ENCODE measurements around the gene LCMT1. TPM values are rescaled to one million over a fixed set of nuclear protein-coding genes. Genes with fewer than 3 reads are reported as not detected.

Gene LCMT1
- total RNA-seq, 2 donors from 2014 or later = 23.2 to 26.5 TPM

Other genes with a start within 250 kb of the LCMT1 start
- 10 to 100 TPM; 71.1 to 81.2 TPM for gene ARHGAP17, start 96.4 kb upstream of the LCMT1 start, total RNA-seq
- gene AQP8, start 105.2 kb downstream of the LCMT1 start, total RNA-seq = not detected
- gene ZKSCAN2, start 146.1 kb downstream of the LCMT1 start, total RNA-seq = 1 to 10 TPM; 4.3 to 4.9 TPM

Data from posterior vena cava (tissue), 2 donors.